Astrocyte of the cerebellum (primary cell): ENCODE measurements around the gene ICE2.

Source experiments
- DNase-seq: peaks from one replicate; pipeline ENCODE4 v3.0.0-alpha.2; 2011; ENCODE audit warnings: low read depth
- H3K4me3 ChIP-seq: 2 replicates; pipeline ENCODE4 v1.5.1; 2011; ENCODE audit warnings: mild to moderate bottlenecking, low read depth, low read length, moderate library complexity
- CTCF ChIP-seq: IDR thresholded peaks from 2 replicates; pipeline ENCODE4 v1.5.1; 2012; ENCODE audit warnings: low read length, low read depth, moderate library complexity, mild to moderate bottlenecking; ENCODE audit errors: missing control alignments
- in situ Hi-C: cut with HindIII; loops from 2 replicates; pipeline ENCODE4 v1.10.0; 2017; ENCODE audit warnings: low sequenced_read_pairs

The ICE2 gene

GRCh38 chr15:60399246-60399915, 79.6 kb downstream of the ICE2 start:
- H3K4me3 ChIP-seq, result no peak overlapping the region
- DNase-seq, result no peak
- in situ Hi-C loops, result loop anchor here (5.0 kb wide), 1 partner anchor 37 kb away; no protein-coding TSS in a partner anchor

DNA sequence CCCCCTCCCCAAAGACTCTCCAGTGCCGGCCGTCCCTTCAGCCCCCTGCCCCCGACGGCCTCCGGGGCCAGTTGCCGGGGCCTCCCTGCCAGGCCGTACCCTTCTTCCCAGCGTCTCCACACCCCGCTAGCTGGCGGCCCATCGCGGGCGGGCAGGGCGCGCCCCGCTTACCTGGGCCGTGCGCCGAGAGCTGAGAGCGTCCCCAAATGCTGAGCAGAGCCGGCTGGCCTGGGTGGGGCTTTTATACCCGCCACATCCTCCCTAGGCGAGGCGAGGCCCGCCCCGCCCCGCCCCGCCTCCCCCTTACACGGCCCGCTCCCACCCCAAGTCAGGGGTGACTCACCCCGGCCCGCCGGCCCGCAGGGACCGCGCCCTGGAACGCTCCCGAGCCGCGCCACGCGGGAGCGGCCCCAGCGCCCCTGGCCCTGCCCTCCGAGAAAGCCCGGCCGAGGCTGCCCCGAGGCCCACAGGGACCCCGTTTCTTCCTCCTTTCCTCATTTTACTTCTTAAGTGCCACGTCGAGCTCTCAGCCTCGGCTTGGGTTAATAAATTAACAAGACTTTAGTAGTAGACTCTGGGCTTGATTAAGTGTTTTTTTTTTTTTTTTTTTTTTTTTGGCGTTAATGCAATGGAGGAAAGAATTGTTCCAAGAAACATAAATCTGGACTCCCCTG, 81.0 kb downstream of the ICE2 start, which contains the start of gene ANXA2:
Gene ANXA2 (minus strand): TSS at position 215 of the 674 bp plus-strand sequence. CDS start 11,911 bp downstream, outside the sequence.
- DNase-seq, result peak; percentile 55
- in situ Hi-C loops, result loop anchor here (5.0 kb wide), 1 partner anchor 36 kb away; no protein-coding TSS in a partner anchor
- peak within 1 kb of the TSS; percentile 73 for H3K4me3 ChIP-seq
- TF ChIP-seq CTCF, result no peak

More at GRCh38 chr15:60399246-60399915, 79.6 kb downstream of the ICE2 start:
- no peak for TF ChIP-seq CTCF

GRCh38 chr15:60396958-60397771, 81.8 kb downstream of the ICE2 start:
- in situ Hi-C loops, result loop anchor here (5.0 kb wide), 1 partner anchor 35 kb away; no protein-coding TSS in a partner anchor
- DNase-seq, result no peak
- peak overlapping the region; percentile 73 for H3K4me3 ChIP-seq
- TF ChIP-seq CTCF, result no peak

DNA sequence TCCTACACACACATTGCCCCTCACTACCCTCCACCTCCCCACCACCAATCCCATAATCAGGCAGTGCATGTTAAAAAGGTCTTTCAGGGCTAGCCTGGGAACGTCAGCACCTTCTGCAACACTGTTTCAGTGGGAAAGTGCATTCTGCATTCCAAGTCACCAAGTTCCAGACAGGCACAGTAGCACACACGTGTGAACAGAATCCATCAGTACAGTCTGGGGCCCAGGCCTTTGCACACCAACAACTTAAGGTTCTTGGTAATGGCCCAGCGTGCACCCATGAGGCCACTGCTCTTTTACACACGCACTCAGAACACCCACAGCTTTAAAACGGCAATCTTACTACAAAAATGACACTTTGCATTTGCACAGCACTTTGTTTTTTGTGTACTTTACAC, 82.4 kb downstream of the ICE2 start:
- in situ Hi-C loops, result loop anchor here (5.0 kb wide), 1 partner anchor 34 kb away; no protein-coding TSS in a partner anchor
- no peak for TF ChIP-seq CTCF
- DNase-seq, result no peak
- peak overlapping the region; percentile 73 for H3K4me3 ChIP-seq

GRCh38 chr15:60396100-60396499, 82.8 kb downstream of the ICE2 start:
- in situ Hi-C loops, result loop anchor here (5.0 kb wide), 1 partner anchor 34 kb away; no protein-coding TSS in a partner anchor
- TF ChIP-seq CTCF, result no peak
- H3K4me3 ChIP-seq, result peak overlapping the region; percentile 73
- no peak for DNase-seq
